Activated T-cell treated with anti-CD3 and anti-CD28 coated beads, Interleukin-2, amount 50 U/mL, for 4 hours (primary cell): ENCODE measurements around the gene CDKL2. TPM values are rescaled to one million over a fixed set of nuclear protein-coding genes. Genes with fewer than 3 reads are reported as not detected.

Source experiments
- total RNA-seq, 3 donors: library from RNA; stranded (reverse); gene quantifications; one replicate each; pipeline ENCODE4 v1.2.1, GENCODE V29; 2021

The CDKL2 gene
- total RNA-seq, 3 donors from 2014 or later, result 0.08 to 0.33 TPM; not detected in 1

Other genes starting within 250 kb of the CDKL2 start
- 10 to 100 TPM; 30.4 to 38.3 (median 34.6) TPM for gene RCHY1, start 116.1 kb downstream of the CDKL2 start, total RNA-seq
- 10 to 100 TPM; 13.6 to 20.9 (median 14.0) TPM for gene THAP6, start 116.1 kb downstream of the CDKL2 start, total RNA-seq
- gene ODAPH, start 74.5 kb downstream of the CDKL2 start, total RNA-seq, result not detected
- gene G3BP2, start 42.9 kb upstream of the CDKL2 start, total RNA-seq, result 100 to 1,000 TPM; 177 to 196 (median 189) TPM
- gene USO1, start 94.0 kb upstream of the CDKL2 start, total RNA-seq, result 10 to 100 TPM; 28.1 to 31.6 (median 30.1) TPM